A549 treated with DMSO at 1 μM for 4 hours (cell line): ENCODE data around the gene SYNGR3. TPM values are rescaled to one million over a fixed set of nuclear protein-coding genes. Genes with fewer than 3 reads are reported as not detected.

Source experiments
- total RNA-seq: library from RNA; stranded (reverse); fragments of 200-300 nt; extraction: Qiagen RNA extraction; gene quantifications from 5 replicates; pipeline ENCODE4 v1.2.3, GENCODE V29; 2022; ENCODE audit warnings: low read depth

The SYNGR3 gene
- total RNA-seq: 6.4 to 7.6 TPM (median 6.9 TPM) in 5 replicates

GRCh38 chr16:1989209-1990100 lies at the start of gene SYNGR3:
Gene SYNGR3 (plus strand): TSS chr16:1989970. CDS start chr16:1990103, 133 bp downstream.

GRCh38 chr16:1942810-1943726 lies 46.7 kb upstream of the SYNGR3 start, which contains the start of gene MSRB1:
Gene MSRB1 (minus strand): TSS chr16:1943199. CDS start chr16:1943156, 43 bp downstream.

GRCh38 chr16:1959269-1960039 lies 30.3 kb upstream of the SYNGR3 start, which contains the start of gene NDUFB10:
Gene NDUFB10 (plus strand): TSS chr16:1959538. CDS start chr16:1959625, 87 bp downstream.

GRCh38 chr16:1964506-1965395 lies 25.0 kb upstream of the SYNGR3 start, which contains the start of gene RPS2:
Gene RPS2 (minus strand): TSS chr16:1964826. CDS start chr16:1964625, 201 bp downstream.

GRCh38 chr16:1966460-1966859 lies 23.3 kb upstream of the SYNGR3 start, which contains the start of gene RNF151:
Gene RNF151 (plus strand): TSS chr16:1966856. CDS start chr16:1966882, 26 bp downstream.

GRCh38 chr16:1971796-1972489 lies 17.8 kb upstream of the SYNGR3 start, which contains the start of gene TBL3:
Gene TBL3 (plus strand): TSS chr16:1972053. CDS start chr16:1972165, 112 bp downstream.

GRCh38 chr16:1981398-1981836 lies 8.4 kb upstream of the SYNGR3 start, which contains the start of gene NOXO1:
Gene NOXO1 (minus strand): TSS chr16:1981469. CDS start chr16:1981179, 290 bp downstream.

GRCh38 chr16:1983544-1984346 lies 6.0 kb upstream of the SYNGR3 start, which contains the start of gene GFER:
Gene GFER (plus strand): TSS chr16:1984193. CDS start chr16:1984219, 26 bp downstream.

GRCh38 chr16:2009791-2010510 lies 20.2 kb downstream of the SYNGR3 start, which contains the start of gene ZNF598:
Gene ZNF598 (minus strand): TSS chr16:2009821.

GRCh38 chr16:2019518-2019920 lies 29.7 kb downstream of the SYNGR3 start, which contains the start of gene NPW:
Gene NPW (plus strand): TSS chr16:2019785.

GRCh38 chr16:2026461-2027023 lies 36.8 kb downstream of the SYNGR3 start, which contains the start of gene NHERF2:
Gene NHERF2 (plus strand): TSS chr16:2026902. CDS start chr16:2027006, 104 bp downstream.

Other genes with a start within 250 kb of the SYNGR3 start
- gene NME3, start 218.4 kb upstream of the SYNGR3 start, total RNA-seq: 29.4 to 60.4 TPM (median 53.3 TPM) in 5 replicates
- gene EME2, start 217.2 kb upstream of the SYNGR3 start, total RNA-seq: 5.4 to 12.9 TPM (median 9.9 TPM) in 5 replicates
- 163 to 261 TPM (median 224 TPM) in 5 replicates for gene MRPS34, start 216.8 kb upstream of the SYNGR3 start, total RNA-seq
- 16.1 to 25.3 TPM (median 22.5 TPM) in 5 replicates for gene SPSB3, start 207.4 kb upstream of the SYNGR3 start, total RNA-seq
- 56.7 to 88.8 TPM (median 76.9 TPM) in 5 replicates for gene NUBP2, start 207.0 kb upstream of the SYNGR3 start, total RNA-seq
- gene IGFALS, start 196.3 kb upstream of the SYNGR3 start, total RNA-seq: 0.07 to 0.13 TPM in 2 of 5 replicates, not detected in the others
- 57.8 to 69.7 TPM (median 62.0 TPM) in 5 replicates for gene HAGH, start 163.1 kb upstream of the SYNGR3 start, total RNA-seq
- 42.2 to 49.6 TPM (median 45.3 TPM) in 5 replicates for gene FAHD1, start 162.8 kb upstream of the SYNGR3 start, total RNA-seq
- 1.9 to 2.4 TPM (median 2.1 TPM) in 5 replicates for gene MEIOB, start 117.8 kb upstream of the SYNGR3 start, total RNA-seq
- 1.9 to 3.9 TPM (median 3.1 TPM) in 5 replicates for gene HS3ST6, start 71.6 kb upstream of the SYNGR3 start, total RNA-seq
- 27.0 to 33.5 TPM (median 29.9 TPM) in 5 replicates for gene MSRB1, start 46.8 kb upstream of the SYNGR3 start, total RNA-seq
- 0.03 to 0.06 TPM in 2 of 5 replicates, not detected in the others for gene RPL3L, start 35.3 kb upstream of the SYNGR3 start, total RNA-seq
- gene NDUFB10, start 30.4 kb upstream of the SYNGR3 start, total RNA-seq: 234 to 300 TPM (median 255 TPM) in 5 replicates
- gene RPS2, start 25.1 kb upstream of the SYNGR3 start, total RNA-seq: 3,777 to 5,494 TPM (median 4,879 TPM) in 5 replicates
- gene RNF151, start 23.1 kb upstream of the SYNGR3 start, total RNA-seq: not detected in 5 replicates
- 33.8 to 44.9 TPM (median 36.1 TPM) in 5 replicates for gene TBL3, start 17.9 kb upstream of the SYNGR3 start, total RNA-seq
- 0.14 to 0.29 TPM (median 0.25 TPM) in 5 replicates for gene NOXO1, start 8.5 kb upstream of the SYNGR3 start, total RNA-seq
- gene GFER, start 5.8 kb upstream of the SYNGR3 start, total RNA-seq: 26.3 to 42.5 TPM (median 39.7 TPM) in 5 replicates
- 44.1 to 62.0 TPM (median 55.9 TPM) in 5 replicates for gene ZNF598, start 19.9 kb downstream of the SYNGR3 start, total RNA-seq
- gene NPW, start 29.8 kb downstream of the SYNGR3 start, total RNA-seq: 0.74 to 1.3 TPM (median 0.99 TPM) in 5 replicates
- gene NHERF2, start 36.9 kb downstream of the SYNGR3 start, total RNA-seq: 38.6 to 58.8 TPM (median 54.7 TPM) in 5 replicates
- 34.0 to 46.7 TPM (median 42.0 TPM) in 5 replicates for gene NTHL1, start 57.9 kb downstream of the SYNGR3 start, total RNA-seq
- gene TSC2, start 58.0 kb downstream of the SYNGR3 start, total RNA-seq: 34.3 to 44.5 TPM (median 38.4 TPM) in 5 replicates
- gene PKD1, start 145.9 kb downstream of the SYNGR3 start, total RNA-seq: 41.9 to 56.6 TPM (median 50.2 TPM) in 5 replicates
- gene RAB26, start 158.7 kb downstream of the SYNGR3 start, total RNA-seq: 3.0 to 4.5 TPM (median 3.3 TPM) in 5 replicates
- 39.0 to 67.9 TPM (median 55.5 TPM) in 5 replicates for gene TRAF7, start 165.8 kb downstream of the SYNGR3 start, total RNA-seq
- gene CASKIN1, start 206.6 kb downstream of the SYNGR3 start, total RNA-seq: 0.32 to 1.8 TPM (median 0.50 TPM) in 5 replicates
- 44.7 to 55.3 TPM (median 47.9 TPM) in 5 replicates for gene MLST8, start 215.5 kb downstream of the SYNGR3 start, total RNA-seq
- gene BRICD5, start 220.9 kb downstream of the SYNGR3 start, total RNA-seq: 3.1 to 5.9 TPM (median 5.4 TPM) in 5 replicates
- gene PGP, start 224.9 kb downstream of the SYNGR3 start, total RNA-seq: 16.4 to 32.8 TPM (median 30.5 TPM) in 5 replicates
- 18.2 to 26.6 TPM (median 23.6 TPM) in 5 replicates for gene E4F1, start 233.6 kb downstream of the SYNGR3 start, total RNA-seq
- 0.63 to 1.3 TPM (median 1.2 TPM) in 5 replicates for gene DNASE1L2, start 246.5 kb downstream of the SYNGR3 start, total RNA-seq